ENCODE data around the gene RDH12. TPM values are rescaled to one million over a fixed set of nuclear protein-coding genes. Genes with fewer than 3 reads are reported as not detected.

RDH12 gene
- total RNA-seq, 1 donor from 2014 or later: 0.16 TPM

DNA sequence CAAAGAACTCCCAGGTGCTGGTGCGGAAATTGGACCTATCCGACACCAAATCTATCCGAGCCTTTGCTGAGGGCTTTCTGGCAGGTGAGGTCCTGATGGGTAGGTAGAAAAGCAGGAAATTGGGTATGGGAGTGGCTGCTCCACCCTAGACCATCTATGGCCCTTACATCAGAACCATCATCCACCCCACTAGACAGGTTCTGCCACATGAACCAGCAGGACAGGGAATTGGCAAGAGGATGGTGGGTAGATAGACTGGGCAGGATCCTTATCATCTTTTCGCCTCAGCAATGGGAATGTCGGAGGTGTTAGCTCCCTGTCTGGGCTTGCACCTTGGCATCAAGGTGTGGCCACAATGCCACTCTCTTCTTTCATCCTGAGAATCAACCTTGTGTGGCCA is 23.5 kb downstream of the RDH12 start:
- FAIRE-seq (no peak), DNase-seq (ENCODE audit: low read depth) (no peak)
- H3K4me1 ChIP-seq (ENCODE audit: insufficient read depth, low read length): no peaks in the 10 kb centered on the region
- H3K9me3 ChIP-seq (ENCODE audit: insufficient read depth, low read depth, low read length): no peaks in the 10 kb centered on the region
- TF ChIP-seq CTCF (IDR thresholded peaks at IDR 0.05; ENCODE audit: insufficient read depth, low read depth, low read length) (no peak), EZH2 (IDR thresholded peaks at IDR 0.05; ENCODE audit: insufficient read depth, low read length) (no peak)
- H3K4me3 ChIP-seq (ENCODE audit: insufficient read depth, low read depth, low read length): no peak overlapping the region
- H3K27me3 Mint-ChIP-seq (ENCODE audit: low read depth, unreplicated experiment): peaks cover 35% of the 10 kb centered on the region
- H2AFZ ChIP-seq (ENCODE audit: low read depth, low read length): no peak overlapping the region
- H3K36me3 Mint-ChIP-seq (ENCODE audit: low read depth, unreplicated experiment): no peaks in the 10 kb centered on the region
- no peak overlapping the region for H3K4me2 ChIP-seq (ENCODE audit: low read length)
- H3K27me3 ChIP-seq (ENCODE audit: insufficient read depth, low read length): peaks cover 39% of the 10 kb centered on the region
- H3K27ac Mint-ChIP-seq (ENCODE audit: unreplicated experiment): no peak overlapping the region
- no peaks in the 10 kb centered on the region for H3K79me2 ChIP-seq (ENCODE audit: insufficient read depth, low read length)
- H3K27ac ChIP-seq (ENCODE audit: low read depth, low read length): no peak overlapping the region
- H4K20me1 ChIP-seq (ENCODE audit: insufficient read depth, low read length): no peaks in the 10 kb centered on the region
- H3K4me3 Mint-ChIP-seq (ENCODE audit: unreplicated experiment): no peak overlapping the region
- no peaks in the 10 kb centered on the region for H3K36me3 ChIP-seq (ENCODE audit: insufficient read depth, low read length)
- peaks cover 3% of the 10 kb centered on the region for H3K4me1 Mint-ChIP-seq (ENCODE audit: low read depth, unreplicated experiment)
- H3K9ac ChIP-seq (ENCODE audit: low read length): no peak overlapping the region
- H3K9me3 Mint-ChIP-seq (ENCODE audit: unreplicated experiment): peaks cover 1% of the 10 kb centered on the region

- H3K4me1 ChIP-seq (ENCODE audit: insufficient read depth, low read length): no peaks in the 10 kb centered on the region
- no peak for FAIRE-seq
- no peak for DNase-seq (ENCODE audit: low read depth)
- TF ChIP-seq EZH2 (IDR thresholded peaks at IDR 0.05; ENCODE audit: insufficient read depth, low read length): no peak
- TF ChIP-seq CTCF (IDR thresholded peaks at IDR 0.05; ENCODE audit: insufficient read depth, low read depth, low read length): no peak
- no peak overlapping the region for H3K9ac ChIP-seq (ENCODE audit: low read length)
- Mint-ChIP-seq H3K36me3 (ENCODE audit: low read depth, unreplicated experiment) (no peaks in the 10 kb centered on the region), H3K4me3 (ENCODE audit: unreplicated experiment) (no peak overlapping the region), H3K27ac (ENCODE audit: unreplicated experiment) (no peak overlapping the region), H3K9me3 (ENCODE audit: unreplicated experiment) (no peaks in the 10 kb centered on the region), H3K27me3 (ENCODE audit: low read depth, unreplicated experiment) (peaks cover 27% of the 10 kb centered on the region), H3K4me1 (ENCODE audit: low read depth, unreplicated experiment) (peaks cover 3% of the 10 kb centered on the region)
- no peak overlapping the region for H3K4me3 ChIP-seq (ENCODE audit: insufficient read depth, low read depth, low read length)
- H3K27me3 ChIP-seq (ENCODE audit: insufficient read depth, low read length): peaks cover 33% of the 10 kb centered on the region
- no peak overlapping the region for H3K4me2 ChIP-seq (ENCODE audit: low read length)
- no peaks in the 10 kb centered on the region for H3K9me3 ChIP-seq (ENCODE audit: insufficient read depth, low read depth, low read length)
- no peak overlapping the region for H2AFZ ChIP-seq (ENCODE audit: low read depth, low read length)
- H4K20me1 ChIP-seq (ENCODE audit: insufficient read depth, low read length): no peaks in the 10 kb centered on the region
- H3K27ac ChIP-seq (ENCODE audit: low read depth, low read length): no peak overlapping the region
- H3K36me3 ChIP-seq (ENCODE audit: insufficient read depth, low read length): no peaks in the 10 kb centered on the region
- H3K79me2 ChIP-seq (ENCODE audit: insufficient read depth, low read length): no peaks in the 10 kb centered on the region
Observed at GRCh38 chr14:67727361-67727760, 25.7 kb downstream of the RDH12 start.

- H3K4me1 ChIP-seq (ENCODE audit: insufficient read depth, low read length): no peaks in the 10 kb centered on the region
- no peaks in the 10 kb centered on the region for H3K79me2 ChIP-seq (ENCODE audit: insufficient read depth, low read length)
- no peak overlapping the region for H3K4me2 ChIP-seq (ENCODE audit: low read length)
- FAIRE-seq (no peak), DNase-seq (ENCODE audit: low read depth) (no peak)
- peaks cover 33% of the 10 kb centered on the region for H3K27me3 ChIP-seq (ENCODE audit: insufficient read depth, low read length)
- no peak overlapping the region for H3K4me3 ChIP-seq (ENCODE audit: insufficient read depth, low read depth, low read length)
- no peak overlapping the region for H2AFZ ChIP-seq (ENCODE audit: low read depth, low read length)
- no peaks in the 10 kb centered on the region for H4K20me1 ChIP-seq (ENCODE audit: insufficient read depth, low read length)
- peaks cover 21% of the 10 kb centered on the region for H3K27me3 Mint-ChIP-seq (ENCODE audit: low read depth, unreplicated experiment)
- no peaks in the 10 kb centered on the region for H3K9me3 ChIP-seq (ENCODE audit: insufficient read depth, low read depth, low read length)
- no peak overlapping the region for H3K4me3 Mint-ChIP-seq (ENCODE audit: unreplicated experiment)
- no peaks in the 10 kb centered on the region for H3K36me3 ChIP-seq (ENCODE audit: insufficient read depth, low read length)
- no peak overlapping the region for H3K27ac Mint-ChIP-seq (ENCODE audit: unreplicated experiment)
- TF ChIP-seq CTCF (IDR thresholded peaks at IDR 0.05; ENCODE audit: insufficient read depth, low read depth, low read length): no peak
- H3K9me3 Mint-ChIP-seq (ENCODE audit: unreplicated experiment): no peaks in the 10 kb centered on the region
- no peaks in the 10 kb centered on the region for H3K36me3 Mint-ChIP-seq (ENCODE audit: low read depth, unreplicated experiment)
- no peak overlapping the region for H3K27ac ChIP-seq (ENCODE audit: low read depth, low read length)
- no peak overlapping the region for H3K9ac ChIP-seq (ENCODE audit: low read length)
- H3K4me1 Mint-ChIP-seq (ENCODE audit: low read depth, unreplicated experiment): peaks cover 3% of the 10 kb centered on the region
Observed at GRCh38 chr14:67728258-67728657, 26.6 kb downstream of the RDH12 start.
